ENCODE data around the gene AKTIP.

Gene AKTIP

GRCh38 chr16:53492503-53492902 is 10.5 kb downstream of the AKTIP start:
- no peak for TF ChIP-seq ZFX (IDR thresholded peaks at IDR 0.05)
- TF ChIP-seq, protein P1, sequence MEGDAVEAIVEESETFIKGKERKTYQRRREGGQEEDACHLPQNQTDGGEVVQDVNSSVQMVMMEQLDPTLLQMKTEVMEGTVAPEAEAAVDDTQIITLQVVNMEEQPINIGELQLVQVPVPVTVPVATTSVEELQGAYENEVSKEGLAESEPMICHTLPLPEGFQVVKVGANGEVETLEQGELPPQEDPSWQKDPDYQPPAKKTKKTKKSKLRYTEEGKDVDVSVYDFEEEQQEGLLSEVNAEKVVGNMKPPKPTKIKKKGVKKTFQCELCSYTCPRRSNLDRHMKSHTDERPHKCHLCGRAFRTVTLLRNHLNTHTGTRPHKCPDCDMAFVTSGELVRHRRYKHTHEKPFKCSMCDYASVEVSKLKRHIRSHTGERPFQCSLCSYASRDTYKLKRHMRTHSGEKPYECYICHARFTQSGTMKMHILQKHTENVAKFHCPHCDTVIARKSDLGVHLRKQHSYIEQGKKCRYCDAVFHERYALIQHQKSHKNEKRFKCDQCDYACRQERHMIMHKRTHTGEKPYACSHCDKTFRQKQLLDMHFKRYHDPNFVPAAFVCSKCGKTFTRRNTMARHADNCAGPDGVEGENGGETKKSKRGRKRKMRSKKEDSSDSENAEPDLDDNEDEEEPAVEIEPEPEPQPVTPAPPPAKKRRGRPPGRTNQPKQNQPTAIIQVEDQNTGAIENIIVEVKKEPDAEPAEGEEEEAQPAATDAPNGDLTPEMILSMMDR (conservative IDR thresholded peaks at IDR 0.05) = no peak
- H3K27ac ChIP-seq = no peak overlapping the region

DNA sequence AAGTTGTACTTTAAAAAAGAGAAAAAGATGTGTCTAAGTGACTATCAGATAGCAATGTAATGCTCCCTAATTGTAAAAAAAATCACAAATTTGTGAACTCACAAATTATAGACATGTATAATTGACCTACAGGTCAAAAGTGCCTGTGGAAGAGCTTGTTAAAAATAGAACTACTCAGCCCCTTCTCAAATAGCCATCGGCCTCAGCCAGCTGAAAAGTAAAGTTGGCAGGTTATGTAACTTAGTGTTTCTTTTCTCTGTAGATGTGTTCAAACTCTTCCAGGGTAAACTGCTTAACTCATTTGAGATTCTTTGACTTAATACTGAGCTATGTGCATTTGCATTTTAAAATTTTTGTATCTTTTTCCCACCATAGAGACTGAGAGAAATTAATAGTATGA is 13.3 kb downstream of the AKTIP start:
- H3K27ac ChIP-seq = no peak overlapping the region
- TF ChIP-seq ZFX (IDR thresholded peaks at IDR 0.05) = no peak
- TF ChIP-seq, protein P1 (conservative IDR thresholded peaks at IDR 0.05) = no peak

GRCh38 chr16:53486230-53486629 is 16.8 kb downstream of the AKTIP start:
- TF ChIP-seq ZFX (IDR thresholded peaks at IDR 0.05) = no peak
- TF ChIP-seq, protein P1 (conservative IDR thresholded peaks at IDR 0.05) = no peak
- no peak overlapping the region for H3K27ac ChIP-seq

DNA sequence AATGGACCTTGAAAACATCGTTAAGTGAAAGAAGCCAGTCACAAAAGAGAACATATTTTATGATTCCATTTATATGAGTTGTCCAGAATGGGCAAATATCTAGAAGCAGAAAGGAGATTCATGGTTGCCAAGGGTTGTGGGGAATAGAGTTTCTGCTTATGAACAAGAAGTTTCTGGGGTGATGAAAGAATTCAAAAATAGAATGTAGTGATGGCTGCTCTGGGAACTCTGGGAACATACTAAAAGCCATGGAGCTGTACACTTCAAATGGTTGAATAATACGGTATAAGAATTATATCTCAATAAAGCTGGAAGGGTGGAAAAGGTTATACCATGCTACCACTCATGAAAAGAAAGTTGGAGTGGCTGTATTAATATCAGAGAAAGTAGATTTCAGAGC is 18.5 kb downstream of the AKTIP start:
- TF ChIP-seq ZFX (IDR thresholded peaks at IDR 0.05) = no peak
- TF ChIP-seq, protein P1 (conservative IDR thresholded peaks at IDR 0.05) = no peak
- H3K27ac ChIP-seq = no peak overlapping the region

GRCh38 chr16:53482123-53482522 is 20.9 kb downstream of the AKTIP start:
- no peak overlapping the region for H3K27ac ChIP-seq
- no peak for TF ChIP-seq ZFX (IDR thresholded peaks at IDR 0.05)
- TF ChIP-seq, protein P1 (conservative IDR thresholded peaks at IDR 0.05) = no peak

GRCh38 chr16:53480394-53480793 is 22.6 kb downstream of the AKTIP start:
- no peak overlapping the region for H3K27ac ChIP-seq
- TF ChIP-seq, protein P1 (conservative IDR thresholded peaks at IDR 0.05) = no peak
- no peak for TF ChIP-seq ZFX (IDR thresholded peaks at IDR 0.05)

- TF ChIP-seq, protein P1 (conservative IDR thresholded peaks at IDR 0.05) = no peak
- no peak for TF ChIP-seq ZFX (IDR thresholded peaks at IDR 0.05)
- no peak overlapping the region for H3K27ac ChIP-seq
Observed at GRCh38 chr16:53478965-53479364, 24.0 kb downstream of the AKTIP start.

All from C4-2B (cell line).